Gastrocnemius medialis (tissue), 4 donors: ENCODE results near the gene HPCAL1.

Source experiments
- CTCF ChIP-seq, 5 experiments: fragments of 450-650 bp in 3 of 5; fragments of 200-600 bp in 2 of 5; sonication (generic) in 2 of 5; IDR thresholded peaks in 4 of 5; conservative IDR thresholded peaks in 1 of 5; 1 replicate in 4 of 5; 2 replicates in 1 of 5; pipeline ENCODE4 v1.5.1; 2016 to 2019; ENCODE audit warnings: antibody characterized with exemption in 5 of 5, mild to moderate bottlenecking in 3 of 5, moderate library complexity in 3 of 5
- POLR2A ChIP-seq, 2 donors: fragments of 450-650 bp; IDR thresholded peaks; one replicate each; pipeline ENCODE4 v1.6.1; 2017; ENCODE audit warnings: antibody characterized with exemption in 2 of 2, mild to moderate bottlenecking in 2 of 2, moderate library complexity in 2 of 2

DNA sequence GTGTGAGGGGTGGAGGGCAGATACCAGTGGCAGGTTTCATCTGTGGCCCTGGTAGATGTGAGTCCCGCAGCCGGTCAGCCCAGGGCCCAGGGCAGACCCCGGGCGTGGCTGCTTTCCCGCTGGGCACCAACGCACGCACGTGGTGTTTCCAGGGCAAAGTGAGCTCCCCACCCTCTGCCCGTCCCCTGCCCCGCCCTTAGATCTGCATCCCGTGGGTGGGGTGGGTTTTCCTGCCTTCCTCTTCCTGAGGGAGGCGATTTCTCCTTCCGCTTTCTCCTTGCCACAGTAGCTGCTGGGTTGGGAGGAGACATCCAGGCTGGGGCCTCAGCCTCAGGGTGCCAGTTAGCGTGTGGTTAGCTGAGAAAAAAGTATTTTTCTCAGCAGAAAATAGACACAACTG, 95.8 kb downstream of the HPCAL1 start:
- no peak for TF ChIP-seq CTCF (IDR thresholded peaks at IDR 0.05 in 4 of 5, conservative IDR thresholded peaks at IDR 0.05 in 1 of 5)
- no peak for TF ChIP-seq POLR2A (IDR thresholded peaks at IDR 0.05)
